ENCODE measurements around the gene FSTL5. TPM values are rescaled to one million over a fixed set of nuclear protein-coding genes. Genes with fewer than 3 reads are reported as not detected.

FSTL5 gene
- total RNA-seq, 1 experiment from 2014 or later: 29.4 TPM

GRCh38 chr4:161359491-161359890 is 804.3 kb downstream of the FSTL5 start:
- intact Hi-C loops (cut with micrococcal nuclease; ENCODE audit: unreplicated experiment): no loop called here
- H3K4me2 ChIP-seq: no peak overlapping the region
- H3K9me3 ChIP-seq (ENCODE audit: insufficient read depth, low read depth): no peaks in the 10 kb centered on the region
- H4K20me1 ChIP-seq (ENCODE audit: insufficient read depth): no peaks in the 10 kb centered on the region
- H2AFZ ChIP-seq: no peak overlapping the region
- H3K9me2 ChIP-seq (ENCODE audit: insufficient read depth): no peaks in the 10 kb centered on the region
- TF ChIP-seq CTCF (conservative IDR thresholded peaks at IDR 0.05): no peak
- no peak for TF ChIP-seq EZH2 (IDR thresholded peaks at IDR 0.05; ENCODE audit: low read depth)
- no peaks in the 10 kb centered on the region for H3K27me3 ChIP-seq (ENCODE audit: insufficient read depth, low read depth)
- no peak for DNase-seq
- no peaks in the 10 kb centered on the region for H3F3A ChIP-seq (ENCODE audit: insufficient read depth, low read depth)
- no peak overlapping the region for H3K4me3 ChIP-seq
- POLR2A ChIA-PET (ENCODE audit: unreplicated experiment): no interaction called here
- BruUV-seq (replicated peaks): no TSS peak
- H3K27ac ChIP-seq: no peak overlapping the region
- no peaks in the 10 kb centered on the region for H3K36me3 ChIP-seq (ENCODE audit: low read depth)
- CTCF ChIA-PET: no interaction called here
- H3K79me2 ChIP-seq (ENCODE audit: low read depth): no peaks in the 10 kb centered on the region
- H3K4me1 ChIP-seq (replicated peaks; ENCODE audit: insufficient read depth): peaks cover 8% of the 10 kb centered on the region; the same call in 1 of the 2 replicates

- Histone ChIP-seq H3K9me3 (ENCODE audit: insufficient read depth, low read depth) (no peaks in the 10 kb centered on the region), H3K36me3 (ENCODE audit: low read depth) (no peaks in the 10 kb centered on the region), H3K4me3 (no peak overlapping the region), H3K4me2 (no peak overlapping the region), H4K20me1 (ENCODE audit: insufficient read depth) (no peaks in the 10 kb centered on the region), H3K4me1 (replicated peaks; ENCODE audit: insufficient read depth) (peaks cover 8% of the 10 kb centered on the region; the same call in 1 of the 2 replicates), H3K27ac (no peak overlapping the region), H3F3A (ENCODE audit: insufficient read depth, low read depth) (no peaks in the 10 kb centered on the region), H3K27me3 (ENCODE audit: insufficient read depth, low read depth) (no peaks in the 10 kb centered on the region), H2AFZ (no peak overlapping the region), H3K9me2 (ENCODE audit: insufficient read depth) (no peaks in the 10 kb centered on the region), H3K79me2 (ENCODE audit: low read depth) (no peaks in the 10 kb centered on the region)
- TF ChIP-seq EZH2 (IDR thresholded peaks at IDR 0.05; ENCODE audit: low read depth): no peak
- no peak for TF ChIP-seq CTCF (conservative IDR thresholded peaks at IDR 0.05)
- intact Hi-C loops (cut with micrococcal nuclease; ENCODE audit: unreplicated experiment): no loop called here
- no peak for DNase-seq
- CTCF ChIA-PET: no interaction called here
- POLR2A ChIA-PET (ENCODE audit: unreplicated experiment): no interaction called here
- BruUV-seq (replicated peaks): no TSS peak
Measured at GRCh38 chr4:161356351-161356750, 807.4 kb downstream of the FSTL5 start.

GRCh38 chr4:161350946-161351345 is 812.9 kb downstream of the FSTL5 start:
- no peaks in the 10 kb centered on the region for H3K9me3 ChIP-seq (ENCODE audit: insufficient read depth, low read depth)
- H3F3A ChIP-seq (ENCODE audit: insufficient read depth, low read depth): no peaks in the 10 kb centered on the region
- no peak overlapping the region for H3K4me3 ChIP-seq
- BruUV-seq (replicated peaks): no TSS peak
- no peaks in the 10 kb centered on the region for H3K36me3 ChIP-seq (ENCODE audit: low read depth)
- H3K4me1 ChIP-seq (replicated peaks; ENCODE audit: insufficient read depth): no peaks in the 10 kb centered on the region
- TF ChIP-seq EZH2 (IDR thresholded peaks at IDR 0.05; ENCODE audit: low read depth) (no peak), CTCF (conservative IDR thresholded peaks at IDR 0.05) (no peak)
- intact Hi-C loops (cut with micrococcal nuclease; ENCODE audit: unreplicated experiment): no loop called here
- CTCF ChIA-PET: no interaction called here
- H3K79me2 ChIP-seq (ENCODE audit: low read depth): no peaks in the 10 kb centered on the region
- no peak overlapping the region for H3K27ac ChIP-seq
- no peak overlapping the region for H3K4me2 ChIP-seq
- H3K9me2 ChIP-seq (ENCODE audit: insufficient read depth): no peaks in the 10 kb centered on the region
- no peaks in the 10 kb centered on the region for H3K27me3 ChIP-seq (ENCODE audit: insufficient read depth, low read depth)
- H2AFZ ChIP-seq: no peak overlapping the region
- POLR2A ChIA-PET (ENCODE audit: unreplicated experiment): no interaction called here
- no peaks in the 10 kb centered on the region for H4K20me1 ChIP-seq (ENCODE audit: insufficient read depth)
- DNase-seq: no peak
